Measurements from ENCODE around the gene UCN2. TPM values are rescaled to one million over a fixed set of nuclear protein-coding genes. Genes with fewer than 3 reads are reported as not detected.

The UCN2 gene
- total and polyA plus RNA-seq, 9 of the 15 experiments (the other 6 are each of a cell fraction or from before 2014, with no cell fraction given): 0.08 to 0.11 TPM; not detected in 7

GRCh38 chr3:48555231-48555948 is 8.2 kb downstream of the UCN2 start (continued):
- no peak for TF ChIP-seq ZNF407 (IDR thresholded peaks at IDR 0.05; ENCODE audit: low read depth)
- no peak for TF ChIP-seq ZC3H8 (IDR thresholded peaks at IDR 0.05)
- no peak for TF ChIP-seq ZNF232 (CRISPR knock-in tag; IDR thresholded peaks at IDR 0.05)
- TF ChIP-seq RERE (CRISPR knock-in tag; IDR thresholded peaks at IDR 0.05; ENCODE audit: borderline replicate concordance): no peak
- TF ChIP-seq ETS2 (tag; IDR thresholded peaks at IDR 0.05; ENCODE audit: borderline replicate concordance, poor library complexity, severe bottlenecking): no peak
- TF ChIP-seq ZFX (CRISPR knock-in tag; IDR thresholded peaks at IDR 0.05): peak; percentile 33; the same call in 1 of the 2 replicates
- TF ChIP-seq KDM1A (IDR thresholded peaks at IDR 0.05): peak; percentile 83 to 85
- TF ChIP-seq AFF4 (CRISPR knock-in tag; IDR thresholded peaks at IDR 0.05): no peak
- no peak for TF ChIP-seq RFX5 (IDR thresholded peaks at IDR 0.05; ENCODE audit: low read depth, low read length)

Data from K562 (cell line).